Loucy (cell line): ENCODE results near the gene IL4.

Experiments
- H2AFZ ChIP-seq: fragments of 200-600 bp; sonication (generic); 2 replicates; pipeline ENCODE4 v1.6.0; 2016; ENCODE audit warnings: antibody characterized with exemption, mild to moderate bottlenecking, low read length, moderate library complexity
- H3F3A ChIP-seq: fragments of 200-600 bp; 2 replicates; pipeline ENCODE4 v1.6.0; 2016; ENCODE audit warnings: antibody characterized with exemption, low read depth, mild to moderate bottlenecking
- H3K27me3 ChIP-seq: fragments of 200-600 bp; sonication (generic); 2 replicates; pipeline ENCODE4 v1.6.1; 2014; ENCODE audit warnings: low read length, mild to moderate bottlenecking; ENCODE audit not compliant: insufficient read depth, poor library complexity, severe bottlenecking
- H3K36me3 ChIP-seq: fragments of 200-600 bp; sonication (generic); 2 replicates; pipeline ENCODE4 v1.6.1; 2016; ENCODE audit warnings: low read length; ENCODE audit not compliant: insufficient read depth
- H3K4me1 ChIP-seq: fragments of 200-600 bp; sonication (generic); 2 replicates; pipeline ENCODE4 v1.5.1; 2014; ENCODE audit warnings: low read length, mild to moderate bottlenecking; ENCODE audit not compliant: insufficient read depth, poor library complexity, severe bottlenecking
- H3K4me2 ChIP-seq: fragments of 200-600 bp; sonication (generic); 2 replicates; pipeline ENCODE4 v1.6.0; 2014; ENCODE audit warnings: antibody characterized with exemption, low read length, low read depth, mild to moderate bottlenecking; ENCODE audit not compliant: poor library complexity, severe bottlenecking
- H3K4me3 ChIP-seq: fragments of 200-600 bp; sonication (generic); 2 replicates; pipeline ENCODE4 v1.5.1; 2014; ENCODE audit warnings: low read length, mild to moderate bottlenecking, mixed read lengths; ENCODE audit not compliant: poor library complexity, severe bottlenecking
- H3K79me2 ChIP-seq: fragments of 200-600 bp; sonication (generic); 2 replicates; pipeline ENCODE4 v1.6.1; 2014; ENCODE audit warnings: low read length; ENCODE audit not compliant: insufficient read depth
- H3K9ac ChIP-seq: fragments of 200-600 bp; sonication (generic); 2 replicates; pipeline ENCODE4 v1.6.0; 2014; ENCODE audit warnings: mild to moderate bottlenecking, low read depth, low read length, moderate library complexity; ENCODE audit not compliant: poor library complexity, severe bottlenecking
- H3K9me2 ChIP-seq: fragments of 200-600 bp; sonication (generic); replicated peaks from 2 replicates; pipeline ENCODE4 v1.6.1; 2016; ENCODE audit warnings: low read depth, low read length, mixed read lengths
- H3K9me3 ChIP-seq: fragments of 200-600 bp; sonication (generic); 2 replicates; pipeline ENCODE4 v1.6.1; 2014; ENCODE audit warnings: mild to moderate bottlenecking, antibody characterized with exemption, low read length, low read depth; ENCODE audit not compliant: insufficient read depth
- H4K20me1 ChIP-seq: fragments of 200-600 bp; sonication (generic); 2 replicates; pipeline ENCODE4 v1.6.0; 2014; ENCODE audit warnings: antibody characterized with exemption, low read length, mild to moderate bottlenecking; ENCODE audit not compliant: insufficient read depth, poor library complexity, severe bottlenecking
- EZH2phosphoT487 ChIP-seq: fragments of 200-600 bp; IDR thresholded peaks from 2 replicates; pipeline ENCODE4 v1.6.1; 2018; ENCODE audit warnings: antibody characterized with exemption, mild to moderate bottlenecking, moderate library complexity, borderline replicate concordance
- TF ChIP-seq, protein P1 (sequence below): fragments of 200-600 bp; sonication (generic); conservative IDR thresholded peaks from 2 replicates; pipeline ENCODE4 v1.5.1; 2014; ENCODE audit warnings: mild to moderate bottlenecking, antibody characterized with exemption, low read length

IL4 gene

DNA sequence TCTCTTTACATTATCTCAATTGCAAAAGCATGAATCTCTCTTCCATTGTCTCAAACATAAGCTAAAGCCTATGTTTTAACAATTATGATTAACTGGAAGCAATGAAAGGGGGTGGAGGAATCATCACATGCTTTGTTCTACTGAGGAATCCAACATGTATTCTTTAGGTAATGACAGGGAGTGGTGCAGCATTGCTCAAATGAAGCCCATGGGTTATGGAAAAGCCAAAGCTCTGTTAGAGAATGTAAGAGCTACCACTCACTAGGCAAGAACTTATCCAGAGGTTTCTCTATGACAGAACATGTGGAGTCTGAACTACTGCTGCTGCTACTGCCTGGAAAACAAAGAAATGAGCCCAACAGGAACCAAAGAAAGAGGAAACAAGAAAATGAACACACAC, 34.9 kb downstream of the IL4 start:
- Histone ChIP-seq H3K4me2 (no peak overlapping the region), H2AFZ (no peak overlapping the region), H4K20me1 (no peaks in the 10 kb centered on the region), H3K9me3 (no peaks in the 10 kb centered on the region), H3K27me3 (no peaks in the 10 kb centered on the region), H3K9me2 (no peaks in the 10 kb centered on the region), H3F3A (no peaks in the 10 kb centered on the region), H3K4me1 (no peaks in the 10 kb centered on the region), H3K4me3 (no peak overlapping the region), H3K79me2 (no peaks in the 10 kb centered on the region), H3K9ac (no peak overlapping the region), H3K36me3 (no peaks in the 10 kb centered on the region)
- TF ChIP-seq, protein P1, sequence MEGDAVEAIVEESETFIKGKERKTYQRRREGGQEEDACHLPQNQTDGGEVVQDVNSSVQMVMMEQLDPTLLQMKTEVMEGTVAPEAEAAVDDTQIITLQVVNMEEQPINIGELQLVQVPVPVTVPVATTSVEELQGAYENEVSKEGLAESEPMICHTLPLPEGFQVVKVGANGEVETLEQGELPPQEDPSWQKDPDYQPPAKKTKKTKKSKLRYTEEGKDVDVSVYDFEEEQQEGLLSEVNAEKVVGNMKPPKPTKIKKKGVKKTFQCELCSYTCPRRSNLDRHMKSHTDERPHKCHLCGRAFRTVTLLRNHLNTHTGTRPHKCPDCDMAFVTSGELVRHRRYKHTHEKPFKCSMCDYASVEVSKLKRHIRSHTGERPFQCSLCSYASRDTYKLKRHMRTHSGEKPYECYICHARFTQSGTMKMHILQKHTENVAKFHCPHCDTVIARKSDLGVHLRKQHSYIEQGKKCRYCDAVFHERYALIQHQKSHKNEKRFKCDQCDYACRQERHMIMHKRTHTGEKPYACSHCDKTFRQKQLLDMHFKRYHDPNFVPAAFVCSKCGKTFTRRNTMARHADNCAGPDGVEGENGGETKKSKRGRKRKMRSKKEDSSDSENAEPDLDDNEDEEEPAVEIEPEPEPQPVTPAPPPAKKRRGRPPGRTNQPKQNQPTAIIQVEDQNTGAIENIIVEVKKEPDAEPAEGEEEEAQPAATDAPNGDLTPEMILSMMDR: no peak
- no peak for TF ChIP-seq EZH2phosphoT487

DNA sequence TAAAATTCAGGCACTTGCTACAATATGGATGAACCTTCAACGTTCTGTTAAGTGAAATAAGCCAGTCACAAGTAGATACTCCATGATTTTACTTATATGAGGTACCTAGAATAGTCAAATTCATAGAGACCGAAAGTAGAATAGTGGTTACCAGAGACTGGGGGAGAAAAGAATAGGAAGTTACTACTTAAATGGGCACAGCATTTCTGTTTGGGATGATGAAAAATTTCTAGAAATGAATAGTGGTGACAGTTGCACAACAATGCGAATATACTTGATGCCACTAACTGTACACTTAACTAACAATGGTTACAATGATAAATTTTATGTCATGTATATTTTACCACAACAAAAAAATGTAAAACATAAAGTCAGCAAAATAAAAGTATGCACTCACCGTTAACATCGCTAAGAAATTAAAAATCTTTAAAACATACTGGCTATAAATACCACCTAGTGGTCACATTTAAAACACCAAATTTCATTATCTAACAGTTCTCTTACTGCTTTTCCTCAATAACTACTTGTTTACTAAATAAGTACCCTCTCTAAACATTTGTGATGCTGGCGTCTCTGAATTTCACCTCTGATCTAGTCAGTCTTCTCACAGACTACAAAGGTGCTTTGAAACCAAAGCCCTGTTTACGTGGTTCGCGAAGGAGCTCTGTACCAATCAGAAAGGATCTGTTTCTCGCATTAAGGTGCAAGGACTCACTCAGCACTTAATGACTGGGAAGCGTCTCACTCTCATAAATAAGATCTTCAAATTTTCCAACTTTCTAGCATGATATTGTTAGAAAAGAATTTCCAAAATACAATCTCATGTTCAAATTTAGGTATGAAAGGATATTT, 40.9 kb downstream of the IL4 start:
- H3K4me1 ChIP-seq: no peaks in the 10 kb centered on the region
- H3K9ac ChIP-seq: no peak overlapping the region
- H4K20me1 ChIP-seq: no peaks in the 10 kb centered on the region
- H2AFZ ChIP-seq: no peak overlapping the region
- no peak overlapping the region for H3K4me2 ChIP-seq
- no peaks in the 10 kb centered on the region for H3K27me3 ChIP-seq
- no peaks in the 10 kb centered on the region for H3F3A ChIP-seq
- no peaks in the 10 kb centered on the region for H3K36me3 ChIP-seq
- H3K9me3 ChIP-seq: no peaks in the 10 kb centered on the region
- H3K9me2 ChIP-seq: no peaks in the 10 kb centered on the region
- H3K4me3 ChIP-seq: no peak overlapping the region
- TF ChIP-seq, protein P1: peak; percentile 54
- no peak for TF ChIP-seq EZH2phosphoT487
- no peaks in the 10 kb centered on the region for H3K79me2 ChIP-seq

DNA sequence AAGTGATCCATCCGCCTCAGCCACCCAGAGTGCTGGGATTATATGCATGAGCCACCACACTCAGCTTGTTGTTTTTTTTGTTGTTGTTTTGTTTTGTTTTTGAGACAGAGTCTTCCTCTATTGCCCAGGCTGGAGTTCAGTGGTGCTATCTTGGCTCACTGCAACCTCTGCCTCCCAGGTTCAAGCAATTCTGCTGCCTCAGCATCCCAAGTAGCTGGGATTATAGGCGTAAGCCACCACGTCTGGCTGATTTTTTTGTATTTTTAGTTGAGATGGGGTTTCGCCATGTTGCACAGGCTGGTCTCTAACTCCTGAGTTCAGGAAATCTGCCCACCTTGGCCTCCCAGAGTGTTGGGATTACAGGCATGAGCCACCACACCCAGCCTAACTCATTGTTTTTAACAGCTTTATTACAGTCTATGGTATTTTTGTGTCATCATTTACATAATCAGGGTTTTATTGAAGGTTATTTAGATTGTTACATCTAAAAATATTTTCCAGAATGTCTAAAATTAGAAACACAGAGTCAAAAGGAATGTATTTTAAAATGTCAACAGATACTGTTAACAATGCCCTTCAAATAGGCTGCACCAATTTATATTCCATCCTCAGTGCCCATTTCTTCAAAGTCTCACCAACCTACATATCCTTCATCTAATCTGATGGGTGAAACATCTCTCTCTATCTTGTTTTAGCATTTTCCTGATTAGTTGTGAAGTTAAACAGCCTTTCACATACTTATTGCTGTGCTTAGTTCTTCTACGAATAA, 44.9 kb downstream of the IL4 start:
- Histone ChIP-seq H3K4me1 (no peaks in the 10 kb centered on the region), H4K20me1 (no peaks in the 10 kb centered on the region), H3K9ac (no peak overlapping the region), H3K27me3 (no peaks in the 10 kb centered on the region), H3K9me2 (no peaks in the 10 kb centered on the region), H3K4me2 (no peak overlapping the region), H3K9me3 (no peaks in the 10 kb centered on the region), H2AFZ (no peak overlapping the region), H3F3A (no peaks in the 10 kb centered on the region), H3K79me2 (no peaks in the 10 kb centered on the region), H3K4me3 (no peak overlapping the region), H3K36me3 (no peaks in the 10 kb centered on the region)
- TF ChIP-seq, protein P1: no peak
- no peak for TF ChIP-seq EZH2phosphoT487
